Measurements from ENCODE around the gene SEMA3F. TPM values are rescaled to one million over a fixed set of nuclear protein-coding genes. Genes with fewer than 3 reads are reported as not detected.
A peak's percentile ranks its signal among the peaks of the same experiment; 100 is the strongest.

Gene SEMA3F
- total RNA-seq, 1 experiment from 2014 or later: 3.9 TPM

DNA sequence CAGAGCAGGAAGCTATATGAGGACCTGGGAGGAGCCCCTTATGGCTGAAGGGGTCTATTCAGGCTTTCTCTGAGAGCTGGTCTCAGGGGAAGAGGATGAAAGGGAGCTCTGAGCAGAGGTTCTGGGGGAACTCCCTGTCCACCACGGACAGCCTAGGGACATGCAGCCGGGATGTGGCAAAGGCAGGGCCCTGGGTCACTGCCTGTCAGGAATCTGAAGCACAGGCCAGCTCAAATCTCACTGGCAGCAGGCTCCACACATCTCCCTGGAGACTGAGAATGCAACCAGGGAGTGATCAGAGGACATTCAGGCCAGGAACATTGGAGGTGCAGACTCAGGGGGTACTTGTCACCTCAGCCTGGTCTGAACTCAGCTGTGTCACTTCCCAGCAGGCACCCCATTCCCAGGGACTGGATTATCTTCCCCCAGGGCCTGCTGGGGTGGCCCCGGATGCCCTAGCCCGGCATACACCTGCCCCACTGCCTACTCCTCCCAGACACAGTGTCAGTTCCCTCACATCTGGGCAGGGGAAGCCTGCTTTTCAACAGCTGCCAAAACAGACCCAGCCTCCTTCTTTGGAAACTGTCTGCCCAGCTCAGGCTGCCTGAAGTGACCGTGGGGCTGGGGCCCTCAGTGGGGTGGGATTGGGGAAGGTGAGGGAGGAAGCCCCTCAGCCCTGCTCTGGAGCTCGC lies 18.3 kb upstream of the SEMA3F start:
- POLR2A ChIA-PET (ENCODE audit: low non-redundant PET): interaction anchor here (0.6 kb wide), 1 partner anchor 177 kb away, joined by 3 read pairs; no protein-coding TSS in a partner anchor
- intact Hi-C loops (cut with micrococcal nuclease; ENCODE audit: unreplicated experiment): no loop called here

DNA sequence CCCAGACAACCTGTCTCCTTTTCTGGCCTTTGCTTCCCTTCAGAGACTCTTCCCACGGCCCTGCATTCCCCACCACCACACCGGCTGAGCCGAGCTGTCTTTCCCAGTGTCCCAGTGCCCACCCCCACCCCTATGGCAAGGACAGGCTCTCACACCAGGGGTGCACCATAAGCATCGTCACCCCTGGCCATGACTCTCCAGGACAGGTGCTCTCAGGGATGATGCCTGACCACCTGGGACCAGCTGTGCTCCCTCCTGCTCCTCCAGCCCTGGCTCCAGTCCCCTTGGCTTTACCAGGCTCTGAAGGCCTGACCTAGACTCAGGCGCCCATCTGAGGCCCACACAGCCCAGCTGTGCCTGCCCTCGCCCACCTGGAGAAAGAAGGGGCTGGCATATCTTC lies 17.6 kb upstream of the SEMA3F start:
- no peaks in the 10 kb centered on the region for H3K9me3 ChIP-seq (ENCODE audit: low read depth, low read length, poor library complexity, severe bottlenecking)
- no peak for DNase-seq (ENCODE audit: low spot score)
- TF ChIP-seq EZH2 (IDR thresholded peaks at IDR 0.05; ENCODE audit: borderline replicate concordance, low read depth, low read length, poor library complexity, severe bottlenecking): no peak
- TF ChIP-seq, protein P1, sequence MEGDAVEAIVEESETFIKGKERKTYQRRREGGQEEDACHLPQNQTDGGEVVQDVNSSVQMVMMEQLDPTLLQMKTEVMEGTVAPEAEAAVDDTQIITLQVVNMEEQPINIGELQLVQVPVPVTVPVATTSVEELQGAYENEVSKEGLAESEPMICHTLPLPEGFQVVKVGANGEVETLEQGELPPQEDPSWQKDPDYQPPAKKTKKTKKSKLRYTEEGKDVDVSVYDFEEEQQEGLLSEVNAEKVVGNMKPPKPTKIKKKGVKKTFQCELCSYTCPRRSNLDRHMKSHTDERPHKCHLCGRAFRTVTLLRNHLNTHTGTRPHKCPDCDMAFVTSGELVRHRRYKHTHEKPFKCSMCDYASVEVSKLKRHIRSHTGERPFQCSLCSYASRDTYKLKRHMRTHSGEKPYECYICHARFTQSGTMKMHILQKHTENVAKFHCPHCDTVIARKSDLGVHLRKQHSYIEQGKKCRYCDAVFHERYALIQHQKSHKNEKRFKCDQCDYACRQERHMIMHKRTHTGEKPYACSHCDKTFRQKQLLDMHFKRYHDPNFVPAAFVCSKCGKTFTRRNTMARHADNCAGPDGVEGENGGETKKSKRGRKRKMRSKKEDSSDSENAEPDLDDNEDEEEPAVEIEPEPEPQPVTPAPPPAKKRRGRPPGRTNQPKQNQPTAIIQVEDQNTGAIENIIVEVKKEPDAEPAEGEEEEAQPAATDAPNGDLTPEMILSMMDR (conservative IDR thresholded peaks at IDR 0.05; ENCODE audit: low read depth, low read length): no peak
- no peaks in the 10 kb centered on the region for H3K36me3 ChIP-seq (ENCODE audit: insufficient read depth, low read length, poor library complexity, severe bottlenecking)
- H3K4me1 ChIP-seq (ENCODE audit: insufficient read depth, low read length, poor library complexity, severe bottlenecking): peaks cover 40% of the 10 kb centered on the region
- peak overlapping the region; percentile 40 for H3K27ac ChIP-seq (ENCODE audit: low read depth, low read length, poor library complexity, severe bottlenecking)
- H3K4me3 ChIP-seq (ENCODE audit: low read depth, low read length, poor library complexity, severe bottlenecking): no peak overlapping the region
- ChIA-PET CTCF (no interaction called here), POLR2A (ENCODE audit: low non-redundant PET) (no interaction called here)
- no TSS peak for BruUV-seq (replicated peaks)
- no peaks in the 10 kb centered on the region for H3K27me3 ChIP-seq (replicated peaks; ENCODE audit: insufficient read depth, low read depth, low read length, poor library complexity)
- intact Hi-C loops (cut with micrococcal nuclease; ENCODE audit: unreplicated experiment): no loop called here

More for the DNA sequence above, 18.3 kb upstream of the SEMA3F start:
- H3K27ac ChIP-seq (ENCODE audit: low read depth, low read length, poor library complexity, severe bottlenecking): no peak overlapping the region
- H3K36me3 ChIP-seq (ENCODE audit: insufficient read depth, low read length, poor library complexity, severe bottlenecking): no peaks in the 10 kb centered on the region
- no peak for DNase-seq (ENCODE audit: low spot score)
- H3K4me3 ChIP-seq (ENCODE audit: low read depth, low read length, poor library complexity, severe bottlenecking): no peak overlapping the region
- no TSS peak for BruUV-seq (replicated peaks)
- TF ChIP-seq, protein P1 (conservative IDR thresholded peaks at IDR 0.05; ENCODE audit: low read depth, low read length): no peak
- TF ChIP-seq EZH2 (IDR thresholded peaks at IDR 0.05; ENCODE audit: borderline replicate concordance, low read depth, low read length, poor library complexity, severe bottlenecking): no peak
- CTCF ChIA-PET: no interaction called here
- H3K4me1 ChIP-seq (ENCODE audit: insufficient read depth, low read length, poor library complexity, severe bottlenecking): peaks cover 40% of the 10 kb centered on the region
- H3K9me3 ChIP-seq (ENCODE audit: low read depth, low read length, poor library complexity, severe bottlenecking): no peaks in the 10 kb centered on the region
- H3K27me3 ChIP-seq (replicated peaks; ENCODE audit: insufficient read depth, low read depth, low read length, poor library complexity): no peaks in the 10 kb centered on the region

DNA sequence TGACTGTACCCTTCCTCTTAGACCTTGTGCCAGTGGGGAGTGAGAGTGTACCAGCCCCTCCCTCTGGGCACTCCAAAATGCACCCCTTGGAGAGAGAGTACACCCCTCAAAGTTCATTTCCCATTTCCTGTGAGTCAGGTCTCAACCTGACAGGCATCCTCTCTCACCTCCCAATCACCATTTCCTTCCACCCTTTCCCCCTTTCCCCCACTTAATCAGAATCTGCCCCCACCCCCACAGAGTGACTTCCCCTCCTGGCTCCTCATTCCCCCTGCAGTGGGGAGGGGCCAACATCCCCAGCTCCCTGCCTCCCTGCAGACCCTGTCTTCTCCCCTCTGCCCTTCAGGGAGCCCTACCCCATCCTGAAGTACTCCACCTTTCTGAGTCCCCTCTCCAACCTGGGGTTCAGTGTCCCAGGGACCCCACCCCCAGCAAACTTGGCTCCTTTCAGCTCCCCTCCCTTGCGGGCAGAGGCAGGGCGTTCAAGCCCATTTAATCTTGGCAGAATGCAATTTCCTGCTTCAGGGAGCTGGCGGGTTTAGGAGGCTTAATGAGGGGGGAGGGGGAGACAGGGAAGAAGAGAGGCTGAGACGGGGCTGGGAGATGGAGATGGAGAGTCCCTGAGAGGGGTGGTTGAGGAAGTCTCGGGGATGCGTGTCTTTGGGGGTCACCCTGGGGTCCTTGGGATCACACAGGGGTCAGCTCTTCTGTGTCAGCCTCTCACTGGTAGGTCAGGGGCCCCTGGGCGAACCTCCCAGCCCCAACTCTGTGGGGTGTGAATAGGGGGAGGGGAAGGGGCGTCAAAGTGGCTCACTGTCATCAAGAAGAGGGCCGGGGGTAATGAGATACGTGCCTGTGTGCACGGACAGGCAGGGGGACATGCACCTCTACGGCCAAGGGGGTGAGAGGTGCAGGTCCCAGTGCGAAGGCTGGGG lies 16.6 kb upstream of the SEMA3F start:
- POLR2A ChIA-PET (ENCODE audit: low non-redundant PET): no interaction called here
- Histone ChIP-seq H3K27ac (ENCODE audit: low read depth, low read length, poor library complexity, severe bottlenecking) (peak overlapping the region; percentile 40), H3K4me1 (ENCODE audit: insufficient read depth, low read length, poor library complexity, severe bottlenecking) (peaks cover 40% of the 10 kb centered on the region)

More for the DNA sequence above, 16.6 kb upstream of the SEMA3F start:
- TF ChIP-seq, protein P1 (conservative IDR thresholded peaks at IDR 0.05; ENCODE audit: low read depth, low read length): no peak
- no peak for TF ChIP-seq EZH2 (IDR thresholded peaks at IDR 0.05; ENCODE audit: borderline replicate concordance, low read depth, low read length, poor library complexity, severe bottlenecking)
- no peaks in the 10 kb centered on the region for H3K36me3 ChIP-seq (ENCODE audit: insufficient read depth, low read length, poor library complexity, severe bottlenecking)
- BruUV-seq (replicated peaks): no TSS peak
- DNase-seq (ENCODE audit: low spot score): peak; percentile 85
- H3K27me3 ChIP-seq (replicated peaks; ENCODE audit: insufficient read depth, low read depth, low read length, poor library complexity): no peaks in the 10 kb centered on the region
- H3K9me3 ChIP-seq (ENCODE audit: low read depth, low read length, poor library complexity, severe bottlenecking): no peaks in the 10 kb centered on the region
- CTCF ChIA-PET: interaction anchor here (0.6 kb wide), 2 partner anchors 87 to 472 kb away, joined by 5 to 9 read pairs; no protein-coding TSS in a partner anchor
- intact Hi-C loops (cut with micrococcal nuclease; ENCODE audit: unreplicated experiment): no loop called here
- no peak overlapping the region for H3K4me3 ChIP-seq (ENCODE audit: low read depth, low read length, poor library complexity, severe bottlenecking)

Data from A673 (cell line).